H1 (cell line): ENCODE results near the gene HES2. TPM values are rescaled to one million over a fixed set of nuclear protein-coding genes. Genes with fewer than 3 reads are reported as not detected.

Experiments
- CTCF ChIA-PET: fragments of 300-600 bp; sonication (Branson Sonifier 250); formaldehyde crosslinking; loops from one replicate; lab custom pipeline; 2021; ENCODE audit not compliant: partially characterized antibody; lab: Charles Lee
- POLR2A ChIA-PET: fragments of 300-600 bp; sonication (Branson Sonifier 250); formaldehyde crosslinking; loops from one replicate; lab custom pipeline; 2021; ENCODE audit warnings: inconsistent platforms; ENCODE audit not compliant: partially characterized antibody; lab: Charles Lee
- DNase-seq, 2 experiments: peaks; one replicate each; pipeline versions ENCODE4 v3.0.0 to v3.0.0-alpha.2; 2010 to 2022; ENCODE audit warnings: low spot score in 2 of 2, low read depth in 1 of 2, mixed read lengths in 1 of 2
- FAIRE-seq: peaks from 2 replicates; lab custom pipeline; 2011; peaks lifted over from hg19 to GRCh38; lab: Jason Lieb, UNC
- H2AFZ ChIP-seq: 2 replicates; pipeline ENCODE4 v1.8.1; 2012; ENCODE audit warnings: low read length, inconsistent platforms
- H2AK5ac ChIP-seq: 2 replicates; pipeline ENCODE4 v1.6.1; 2013; ENCODE audit warnings: low read depth, low read length
- H2BK120ac ChIP-seq: replicated peaks from 2 replicates; pipeline ENCODE3; 2013; ENCODE audit warnings: low read depth, low read length, inconsistent platforms
- H2BK12ac ChIP-seq: 2 replicates; pipeline ENCODE4 v1.6.1; 2013; ENCODE audit warnings: low read depth, low read length
- H2BK15ac ChIP-seq: 2 replicates; pipeline ENCODE4 v1.6.1; 2013; ENCODE audit warnings: low read length
- H2BK20ac ChIP-seq: 2 replicates; pipeline ENCODE4 v1.6.1; 2013; ENCODE audit warnings: low read length
- H2BK5ac ChIP-seq: 2 replicates; pipeline ENCODE4 v1.6.1; 2013; ENCODE audit warnings: low read depth, low read length
- H3K14ac ChIP-seq: 2 replicates; pipeline ENCODE4 v1.6.1; 2013; ENCODE audit warnings: inconsistent platforms; ENCODE audit not compliant: insufficient read length
- H3K18ac ChIP-seq: 2 replicates; pipeline ENCODE4 v1.6.1; 2013; ENCODE audit warnings: low read length; ENCODE audit errors: extremely low read depth
- H3K23ac ChIP-seq: 2 replicates; pipeline ENCODE4 v1.6.1; 2013; ENCODE audit warnings: inconsistent platforms; ENCODE audit not compliant: insufficient read length
- H3K23me2 ChIP-seq: 2 replicates; pipeline ENCODE4 v1.6.1; 2013; ENCODE audit warnings: low read depth, low read length
- H3K27ac ChIP-seq: 2 replicates; pipeline ENCODE4 v1.6.1; 2011; ENCODE audit warnings: low read depth, low read length, inconsistent platforms
- H3K27me3 ChIP-seq, 4 experiments: replicated peaks in 1 of 4; 1 replicate in 1 of 4; 2 replicates in 3 of 4; pipeline versions ENCODE4 v1.6.1 to v1.8.1; 2011 to 2013; ENCODE audit warnings: low read length in 3 of 4, mild to moderate bottlenecking in 3 of 4, inconsistent platforms in 2 of 4, mixed read lengths in 2 of 4, moderate library complexity in 1 of 4; ENCODE audit not compliant: control insufficient read depth in 3 of 4, insufficient read depth in 3 of 4; ENCODE audit errors: extremely low read depth in 1 of 4
- H3K36me3 ChIP-seq, 4 experiments: 2 replicates each; pipeline versions ENCODE4 v1.6.1 to v1.8.1; 2011 to 2013; ENCODE audit warnings: mild to moderate bottlenecking in 4 of 4, low read length in 3 of 4, moderate library complexity in 2 of 4, control low read depth in 1 of 4, inconsistent platforms in 1 of 4; ENCODE audit not compliant: insufficient read depth in 4 of 4, control insufficient read depth in 2 of 4
- H3K4ac ChIP-seq: replicated peaks from 2 replicates; pipeline ENCODE3; 2013; ENCODE audit warnings: low read length, low read depth, mixed read lengths, inconsistent platforms; ENCODE audit not compliant: insufficient read length
- H3K4me1 ChIP-seq, 4 experiments: replicated peaks in 1 of 4; 1 replicate in 1 of 4; 2 replicates in 3 of 4; pipeline versions ENCODE4 v1.6.1 to v1.8.1; 2011 to 2013; ENCODE audit warnings: low read length in 3 of 4, inconsistent platforms in 2 of 4, mixed read lengths in 1 of 4; ENCODE audit not compliant: insufficient read depth in 4 of 4, control insufficient read depth in 3 of 4
- H3K4me2 ChIP-seq, 2 experiments: 2 replicates each; pipeline versions ENCODE4 v1.6.1 to v1.8.1; 2011 to 2013; ENCODE audit warnings: low read depth in 2 of 2, low read length in 2 of 2, control low read depth in 1 of 2, inconsistent platforms in 1 of 2, mild to moderate bottlenecking in 1 of 2; ENCODE audit not compliant: insufficient read depth in 1 of 2
- H3K4me3 ChIP-seq, 4 experiments: fragments of 200-600, 300-600 bp in 1 of 4; sonication (generic), shearing (Covaris generic), sonication (Bioruptor Twin) in 1 of 4; 2 replicates each; pipeline versions ENCODE4 v1.5.1 to v1.8.1; 2011 to 2016; ENCODE audit warnings: low read length in 4 of 4, low read depth in 3 of 4, control low read depth in 2 of 4, inconsistent platforms in 2 of 4, mild to moderate bottlenecking in 2 of 4, mixed read lengths in 1 of 4, moderate library complexity in 1 of 4; ENCODE audit not compliant: insufficient read depth in 2 of 4; ENCODE audit errors: extremely low read depth in 1 of 4
- H3K56ac ChIP-seq: replicated peaks from 2 replicates; pipeline ENCODE3; 2013; ENCODE audit warnings: low read depth, mild to moderate bottlenecking, mixed read lengths, low read length, inconsistent platforms; ENCODE audit not compliant: insufficient read length
- H3K79me1 ChIP-seq: 2 replicates; pipeline ENCODE4 v1.6.1; 2013; ENCODE audit warnings: low read depth, low read length, control low read depth
- H3K79me2 ChIP-seq, 2 experiments: 2 replicates each; pipeline versions ENCODE4 v1.6.1 to v1.8.1; 2012 to 2013; ENCODE audit warnings: low read length in 2 of 2, mild to moderate bottlenecking in 2 of 2, inconsistent platforms in 1 of 2; ENCODE audit not compliant: insufficient read depth in 2 of 2, control insufficient read depth in 1 of 2
- H3K9ac ChIP-seq, 4 experiments: replicated peaks in 1 of 4; 1 replicate in 1 of 4; 2 replicates in 3 of 4; pipeline versions ENCODE4 v1.6.1 to v1.8.1; 2011 to 2013; ENCODE audit warnings: low read depth in 3 of 4, low read length in 3 of 4, control low read depth in 2 of 4, mild to moderate bottlenecking in 2 of 4, moderate library complexity in 2 of 4, inconsistent platforms in 1 of 4; ENCODE audit errors: extremely low read depth in 1 of 4
- H3K9me3 ChIP-seq, 2 experiments: 2 replicates each; pipeline versions ENCODE4 v1.6.1 to v1.8.1; 2012 to 2013; ENCODE audit warnings: mild to moderate bottlenecking in 2 of 2, moderate library complexity in 2 of 2, control low read depth in 1 of 2, inconsistent platforms in 1 of 2, low read depth in 1 of 2, low read length in 1 of 2, mixed read lengths in 1 of 2; ENCODE audit not compliant: insufficient read depth in 2 of 2
- H4K20me1 ChIP-seq, 2 experiments: replicated peaks in 1 of 2; 2 replicates each; pipeline versions ENCODE3 to v1.8.1; 2011 to 2013; ENCODE audit warnings: inconsistent platforms in 2 of 2, low read length in 2 of 2, mild to moderate bottlenecking in 1 of 2; ENCODE audit not compliant: insufficient read depth in 2 of 2, control insufficient read depth in 1 of 2
- H4K5ac ChIP-seq: 2 replicates; pipeline ENCODE4 v1.6.1; 2013; ENCODE audit warnings: low read length, low read depth, mixed read lengths, inconsistent platforms; ENCODE audit not compliant: insufficient read length
- H4K8ac ChIP-seq: 2 replicates; pipeline ENCODE4 v1.8.0; 2013; ENCODE audit warnings: mild to moderate bottlenecking, moderate library complexity, low read length, inconsistent platforms; ENCODE audit not compliant: insufficient read depth; ENCODE audit errors: extremely low read depth
- H4K91ac ChIP-seq: replicated peaks from 2 replicates; pipeline ENCODE3; 2013; ENCODE audit warnings: low read length, mixed read lengths, inconsistent platforms; ENCODE audit not compliant: insufficient read length
- GABPA ChIP-seq: IDR thresholded peaks from 2 replicates; pipeline ENCODE4 v1.6.1; 2011; ENCODE audit warnings: mild to moderate bottlenecking, low read length, moderate library complexity, borderline replicate concordance; ENCODE audit not compliant: insufficient read depth
- GTF2F1 ChIP-seq: IDR thresholded peaks from 2 replicates; pipeline ENCODE4 v1.6.1; 2012; ENCODE audit warnings: low read depth, low read length, improper control_type of control experiment, borderline replicate concordance
- JUND ChIP-seq: IDR thresholded peaks from 2 replicates; pipeline ENCODE4 v1.6.1; 2011; ENCODE audit warnings: mild to moderate bottlenecking, improper control_type of control experiment, low read length
- RAD21 ChIP-seq, 2 experiments: IDR thresholded peaks in 1 of 2; conservative IDR thresholded peaks in 1 of 2; 2 replicates each; pipeline ENCODE4 v1.6.1; 2011; ENCODE audit warnings: low read depth in 2 of 2, low read length in 2 of 2, improper control_type of control experiment in 1 of 2, inconsistent platforms in 1 of 2, mild to moderate bottlenecking in 1 of 2, moderate library complexity in 1 of 2
- SIN3A ChIP-seq, 2 experiments: IDR thresholded peaks in 1 of 2; conservative IDR thresholded peaks in 1 of 2; 2 replicates each; pipeline ENCODE4 v1.6.1; 2011 to 2012; ENCODE audit warnings: low read length in 2 of 2, improper control_type of control experiment in 1 of 2, low read depth in 1 of 2, mild to moderate bottlenecking in 1 of 2
- TAF1 ChIP-seq: IDR thresholded peaks from 2 replicates; pipeline ENCODE4 v1.6.1; 2011; ENCODE audit warnings: mild to moderate bottlenecking, low read depth, low read length
- YY1 ChIP-seq: IDR thresholded peaks from 2 replicates; pipeline ENCODE4 v1.6.1; 2011; ENCODE audit warnings: low read depth, mild to moderate bottlenecking, low read length
- WGBS, 2 experiments: shearing (Covaris generic) in 1 of 2; methylation state at CpG; one replicate each; pipeline versions ENCODE4 v1.1.6 to v1.1.7; 2013 to 2015; ENCODE audit warnings: low lambda C conversion rate in 2 of 2, mixed read lengths in 2 of 2, inconsistent platforms in 1 of 2, low coverage in 1 of 2, missing lambda C conversion rate in 1 of 2; ENCODE audit not compliant: insufficient replicate concordance in 2 of 2, insufficient coverage in 1 of 2, insufficient read length in 1 of 2; ENCODE audit errors: extremely low coverage in 1 of 2, missing lambda C conversion rate in 1 of 2; 5-methylcytosine and 5-hydroxymethylcytosine counted together
- polyA plus RNA-seq, 7 experiments: library from polyadenylated mRNA; depleted of rRNA in 3 of 7; stranded (reverse) in 5 of 7; unstranded in 2 of 7; fragments of >200 nt in 5 of 7; fragments of 200-250 nt in 2 of 7; gene quantifications; 1 replicate in 5 of 7; 2 replicates in 1 of 7; 4 replicates in 1 of 7; pipeline versions ENCODE4 v1.2.1 to v1.2.3, GENCODE V29; 2011 to 2013; ENCODE audit warnings: missing spikeins in 2 of 7, mixed read lengths in 2 of 7
- total RNA-seq: library from RNA; stranded (reverse); fragmentation: NEBNext Ultra II Directional; extraction: Animal tissue kit (Norgen Biotek cat#: 25700); gene quantifications from 2 replicates; pipeline ENCODE4 v1.2.1, GENCODE V29; 2021
- TF ChIP-seq, protein P1 (sequence below), 3 experiments: IDR thresholded peaks; 1 replicate in 2 of 3; 2 replicates in 1 of 3; pipeline versions ENCODE4 v1.5.1 to v1.6.1; 2011; ENCODE audit warnings: low read length in 3 of 3, mild to moderate bottlenecking in 3 of 3, inconsistent platforms in 2 of 3, low read depth in 1 of 3, moderate library complexity in 1 of 3; ENCODE audit not compliant: insufficient read depth in 1 of 3; ENCODE audit errors: control extremely low read depth in 1 of 3

HES2 gene
- total and polyA plus RNA-seq, 2 of the 8 experiments (the other 6 are each of a cell fraction or from before 2014, with no cell fraction given): 0.15 to 0.53 TPM

DNA sequence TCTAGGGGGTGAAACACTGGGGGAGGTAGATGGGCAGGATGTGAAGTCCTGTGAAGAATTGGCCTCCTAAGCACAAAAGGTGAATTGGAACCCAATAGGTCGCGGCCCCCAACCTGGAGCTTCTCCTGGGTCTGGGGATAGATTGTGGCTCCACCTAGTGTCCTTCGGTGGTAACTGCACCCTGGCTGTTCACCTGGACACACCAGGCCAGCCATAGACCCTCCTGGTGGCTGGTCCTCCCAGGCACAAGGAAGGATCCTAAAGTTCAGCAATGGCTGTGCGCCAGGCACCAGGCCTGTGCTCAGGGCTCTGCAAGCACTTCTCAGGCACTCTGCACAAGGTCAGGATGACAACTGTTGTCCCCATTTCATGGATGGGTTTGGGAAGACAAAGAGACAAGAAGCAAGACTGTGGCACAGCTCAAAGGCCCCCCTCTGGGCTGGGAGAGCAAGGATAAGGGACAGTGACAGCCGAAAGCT, 18.4 kb upstream of the HES2 start:
- H3K4ac ChIP-seq: no peak overlapping the region
- peak; percentile 80 for FAIRE-seq
- POLR2A ChIA-PET: interaction anchor here (0.6 to 4.4 kb wide), 6 partner anchors 12 to 196 kb away, joined by 3 to 15 read pairs (median 3); no protein-coding TSS in a partner anchor
- TF ChIP-seq SIN3A (conservative IDR thresholded peaks at IDR 0.05 in 1 of 2, IDR thresholded peaks at IDR 0.05 in 1 of 2; ENCODE audit: low read depth in 1 of 2, low read length in 2 of 2): peak in 1 of 2 experiments; percentile 48; a peak in 1 of 4 replicates
- no peak for TF ChIP-seq JUND
- TF ChIP-seq RAD21 (IDR thresholded peaks at IDR 0.05 in 1 of 2, conservative IDR thresholded peaks at IDR 0.05 in 1 of 2; ENCODE audit: low read depth in 2 of 2, low read length in 2 of 2): peak; percentile 79 to 81
- TF ChIP-seq YY1: peak; percentile 68; the same call in 1 of the 2 replicates
- TF ChIP-seq GTF2F1: no peak
- TF ChIP-seq, protein P1, sequence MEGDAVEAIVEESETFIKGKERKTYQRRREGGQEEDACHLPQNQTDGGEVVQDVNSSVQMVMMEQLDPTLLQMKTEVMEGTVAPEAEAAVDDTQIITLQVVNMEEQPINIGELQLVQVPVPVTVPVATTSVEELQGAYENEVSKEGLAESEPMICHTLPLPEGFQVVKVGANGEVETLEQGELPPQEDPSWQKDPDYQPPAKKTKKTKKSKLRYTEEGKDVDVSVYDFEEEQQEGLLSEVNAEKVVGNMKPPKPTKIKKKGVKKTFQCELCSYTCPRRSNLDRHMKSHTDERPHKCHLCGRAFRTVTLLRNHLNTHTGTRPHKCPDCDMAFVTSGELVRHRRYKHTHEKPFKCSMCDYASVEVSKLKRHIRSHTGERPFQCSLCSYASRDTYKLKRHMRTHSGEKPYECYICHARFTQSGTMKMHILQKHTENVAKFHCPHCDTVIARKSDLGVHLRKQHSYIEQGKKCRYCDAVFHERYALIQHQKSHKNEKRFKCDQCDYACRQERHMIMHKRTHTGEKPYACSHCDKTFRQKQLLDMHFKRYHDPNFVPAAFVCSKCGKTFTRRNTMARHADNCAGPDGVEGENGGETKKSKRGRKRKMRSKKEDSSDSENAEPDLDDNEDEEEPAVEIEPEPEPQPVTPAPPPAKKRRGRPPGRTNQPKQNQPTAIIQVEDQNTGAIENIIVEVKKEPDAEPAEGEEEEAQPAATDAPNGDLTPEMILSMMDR (IDR thresholded peaks at IDR 0.05; ENCODE audit: control extremely low read depth in 1 of 3, insufficient read depth in 1 of 3, low read depth in 1 of 3, low read length in 3 of 3): peak; percentile 90 to 97 (median 96)
- no peak for TF ChIP-seq TAF1
- peak; percentile 35; the same call in 1 of the 2 replicates for TF ChIP-seq GABPA
- no peak overlapping the region for H2BK20ac ChIP-seq
- H4K20me1 ChIP-seq: no peaks in the 10 kb centered on the region
- no peak overlapping the region for H3K23ac ChIP-seq
- no peak overlapping the region for H2BK15ac ChIP-seq
- no peak overlapping the region for H2BK5ac ChIP-seq
- no peak overlapping the region for H2AFZ ChIP-seq
- H3K18ac ChIP-seq: no peak overlapping the region
- no peaks in the 10 kb centered on the region for H3K36me3 ChIP-seq
- no peak overlapping the region for H2AK5ac ChIP-seq
- no peak overlapping the region; the same call in 1 of the 2 replicates for H2BK12ac ChIP-seq
- peak; percentile 84 to 91 for DNase-seq
- no peak overlapping the region for H3K9ac ChIP-seq
- no peak overlapping the region for H3K14ac ChIP-seq
- H3K27me3 ChIP-seq: peaks cover 0 to 20% (median 12%) of the 10 kb centered on the region in 4 experiments; a peak in 5 of 7 replicates
- no peak overlapping the region for H4K5ac ChIP-seq
- no peak overlapping the region for H2BK120ac ChIP-seq
- no peak overlapping the region for H3K4me2 ChIP-seq
- WGBS, 2 experiments: 34% methylated on average over 5 of the region's 5 CpGs; no CpG with 5 or more reads in 1 of the 2 experiments
- H3K23me2 ChIP-seq: peaks cover 3% of the 10 kb centered on the region; the same call in 1 of the 2 replicates
- H4K91ac ChIP-seq: no peak overlapping the region
- no peaks in the 10 kb centered on the region for H3K79me1 ChIP-seq
- H3K9me3 ChIP-seq: no peaks in the 10 kb centered on the region
- H4K8ac ChIP-seq: no peak overlapping the region
- no peak overlapping the region for H3K27ac ChIP-seq
- peaks cover 3 to 11% (median 4%) of the 10 kb centered on the region in 4 experiments for H3K4me1 ChIP-seq
- CTCF ChIA-PET: interaction anchor here (0.6 to 18.8 kb wide), 53 partner anchors 8 to 495 kb away, joined by 3 to 321 read pairs (median 6); partner anchors contain the start of genes ESPN, HES2, PLEKHG5 and TNFRSF25
- H3K4me3 ChIP-seq: no peak overlapping the region
- H3K56ac ChIP-seq: no peak overlapping the region
- no peaks in the 10 kb centered on the region for H3K79me2 ChIP-seq
